Measurements from ENCODE around the gene MIER2.
"Not testable (repeated sequence)": the region's sequence is repeated elsewhere in the genome, so short reads cannot be mapped to it uniquely, and the experiment has no call there.

MIER2 gene

GRCh38 chr19:283395-283794 is 61.2 kb downstream of the MIER2 start:
- no peak for DNase-seq (ENCODE audit: low spot score)

GRCh38 chr19:282501-282900 is 62.1 kb downstream of the MIER2 start:
- DNase-seq (ENCODE audit: low spot score): no peak

GRCh38 chr19:281992-282391 is 62.6 kb downstream of the MIER2 start:
- DNase-seq (ENCODE audit: low spot score): no peak

GRCh38 chr19:281156-281853 is 63.3 kb downstream of the MIER2 start:
- DNase-seq (ENCODE audit: low spot score): no peak

GRCh38 chr19:280541-281009 is 64.0 kb downstream of the MIER2 start:
- DNase-seq (ENCODE audit: low spot score): no peak

GRCh38 chr19:279656-280055 is 64.9 kb downstream of the MIER2 start:
- DNase-seq (ENCODE audit: low spot score): no peak

- no peak for DNase-seq (ENCODE audit: low spot score)
Observed at GRCh38 chr19:279231-279630, 65.4 kb downstream of the MIER2 start.

GRCh38 chr19:277581-278165 is 66.9 kb downstream of the MIER2 start:
- DNase-seq (ENCODE audit: low spot score): no peak

GRCh38 chr19:277131-277530 is 67.5 kb downstream of the MIER2 start:
- DNase-seq (ENCODE audit: low spot score): no peak

- DNase-seq (ENCODE audit: low spot score): no peak
Observed at GRCh38 chr19:275958-276646, 68.5 kb downstream of the MIER2 start.

- no peak for DNase-seq (ENCODE audit: low spot score)
Observed at GRCh38 chr19:275000-275399, 69.6 kb downstream of the MIER2 start.

GRCh38 chr19:273393-273792 is 71.2 kb downstream of the MIER2 start:
- no peak for DNase-seq (ENCODE audit: low spot score)

GRCh38 chr19:271856-272255 is 72.7 kb downstream of the MIER2 start:
- no peak for DNase-seq (ENCODE audit: low spot score)

GRCh38 chr19:270766-271318 is 73.8 kb downstream of the MIER2 start:
- DNase-seq (ENCODE audit: low spot score): not testable (repeated sequence)

- no peak for DNase-seq (ENCODE audit: low spot score)
Observed at GRCh38 chr19:269241-269640, 75.4 kb downstream of the MIER2 start.

- DNase-seq (ENCODE audit: low spot score): no peak
Observed at GRCh38 chr19:262125-262524, 82.5 kb downstream of the MIER2 start.

GRCh38 chr19:256804-257203 is 87.8 kb downstream of the MIER2 start:
- DNase-seq (ENCODE audit: low spot score): not testable (repeated sequence)
